Testis (tissue), 2 donors: ENCODE data around the gene SLC12A2.

Experiments
- POLR2A ChIP-seq: fragments of 450-650 bp; IDR thresholded peaks from one replicate; pipeline ENCODE4 v1.6.1; 2017; ENCODE audit warnings: antibody characterized with exemption, mild to moderate bottlenecking, moderate library complexity
- TF ChIP-seq, protein P1 (sequence below), 3 experiments: fragments of 450-650 bp in 2 of 3; fragments of 200-600 bp in 1 of 3; sonication (generic) in 1 of 3; IDR thresholded peaks; one replicate each; pipeline ENCODE4 v1.5.1; 2016 to 2019; ENCODE audit warnings: antibody characterized with exemption in 3 of 3, mild to moderate bottlenecking in 2 of 3, moderate library complexity in 1 of 3

DNA sequence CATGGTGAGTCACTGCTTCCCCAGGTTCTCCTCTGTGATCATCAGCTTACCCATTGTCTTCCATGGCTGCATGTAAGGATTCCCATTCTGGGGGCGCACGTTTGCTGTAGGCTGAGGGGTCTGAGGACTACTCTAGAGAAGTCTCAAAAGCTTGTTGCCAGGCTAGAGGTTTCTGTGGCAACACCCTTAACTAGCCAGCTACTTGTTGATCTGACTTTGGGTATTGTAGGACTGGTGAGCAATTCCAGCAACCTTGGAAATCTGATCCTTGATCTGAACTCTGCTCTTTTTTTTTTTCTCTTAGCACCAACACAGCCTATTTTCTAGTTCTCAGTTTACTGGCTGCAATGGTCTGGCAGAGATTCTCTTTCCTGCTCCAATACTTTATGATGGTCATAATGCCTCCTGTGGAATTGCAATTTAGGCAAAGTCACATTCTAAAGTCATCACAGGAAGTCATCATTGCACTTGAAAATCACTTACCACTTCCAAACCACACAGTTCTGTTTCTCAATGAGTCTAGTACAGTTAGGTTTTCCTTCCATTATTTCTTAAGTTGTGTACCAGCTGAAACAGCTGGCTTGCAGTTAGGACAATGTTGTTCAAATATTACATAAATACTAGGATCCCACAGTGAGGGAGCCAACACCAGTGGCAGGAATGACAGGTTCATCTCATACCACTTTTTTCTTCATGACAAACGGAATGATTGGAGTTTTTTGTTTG lies 110.3 kb downstream of the SLC12A2 start:
- no peak for TF ChIP-seq POLR2A
- TF ChIP-seq, protein P1, sequence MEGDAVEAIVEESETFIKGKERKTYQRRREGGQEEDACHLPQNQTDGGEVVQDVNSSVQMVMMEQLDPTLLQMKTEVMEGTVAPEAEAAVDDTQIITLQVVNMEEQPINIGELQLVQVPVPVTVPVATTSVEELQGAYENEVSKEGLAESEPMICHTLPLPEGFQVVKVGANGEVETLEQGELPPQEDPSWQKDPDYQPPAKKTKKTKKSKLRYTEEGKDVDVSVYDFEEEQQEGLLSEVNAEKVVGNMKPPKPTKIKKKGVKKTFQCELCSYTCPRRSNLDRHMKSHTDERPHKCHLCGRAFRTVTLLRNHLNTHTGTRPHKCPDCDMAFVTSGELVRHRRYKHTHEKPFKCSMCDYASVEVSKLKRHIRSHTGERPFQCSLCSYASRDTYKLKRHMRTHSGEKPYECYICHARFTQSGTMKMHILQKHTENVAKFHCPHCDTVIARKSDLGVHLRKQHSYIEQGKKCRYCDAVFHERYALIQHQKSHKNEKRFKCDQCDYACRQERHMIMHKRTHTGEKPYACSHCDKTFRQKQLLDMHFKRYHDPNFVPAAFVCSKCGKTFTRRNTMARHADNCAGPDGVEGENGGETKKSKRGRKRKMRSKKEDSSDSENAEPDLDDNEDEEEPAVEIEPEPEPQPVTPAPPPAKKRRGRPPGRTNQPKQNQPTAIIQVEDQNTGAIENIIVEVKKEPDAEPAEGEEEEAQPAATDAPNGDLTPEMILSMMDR (IDR thresholded peaks at IDR 0.05) = no peak
